Natural killer cell treated with Interleukin-12 subunit alpha and Interleukin-12 subunit beta and Interleukin-15 and Interleukin-18, amount 100 ng/mL, for 72 hours (primary cell): ENCODE measurements around the gene OR4D2. TPM values are rescaled to one million over a fixed set of nuclear protein-coding genes. Genes with fewer than 3 reads are reported as not detected.
A peak's percentile ranks its signal among the peaks of the same experiment; 100 is the strongest.
"Not testable (repeated sequence)": the region's sequence is repeated elsewhere in the genome, so short reads cannot be mapped to it uniquely, and the experiment has no call there.

Experiments
- ATAC-seq, 2 donors: fragments of 150-1000 bp; cut with Tn5 transposase in 1 of 2; sonication (Bioruptor Pico), chemical (Tn5 transposase) in 1 of 2; 2 replicates each; pipeline ENCODE4 v1.10.0; 2021
- DNase-seq: peaks from one replicate; pipeline ENCODE4 v3.0.0; 2022; ENCODE audit warnings: low spot score
- H3K27ac Mint-ChIP-seq, 2 donors: 1 replicate in 1 of 2; 2 replicates in 1 of 2; pipeline ENCODE4 v1.8.0; 2022; ENCODE audit warnings: mixed read lengths in 2 of 2, mild to moderate bottlenecking in 1 of 2, moderate library complexity in 1 of 2
- H3K27me3 Mint-ChIP-seq, 2 donors: 1 replicate in 1 of 2; 2 replicates in 1 of 2; pipeline ENCODE4 v1.8.0; 2022; ENCODE audit warnings: mixed read lengths in 2 of 2
- H3K36me3 Mint-ChIP-seq: one replicate; pipeline ENCODE4 v1.8.0; 2022; ENCODE audit warnings: mixed read lengths
- H3K4me1 Mint-ChIP-seq, 2 donors: 1 replicate in 1 of 2; 2 replicates in 1 of 2; pipeline ENCODE4 v1.8.0; 2022; ENCODE audit warnings: low read depth in 2 of 2, mixed read lengths in 2 of 2, mild to moderate bottlenecking in 1 of 2
- H3K4me3 Mint-ChIP-seq: one replicate; pipeline ENCODE4 v1.8.0; 2022; ENCODE audit warnings: mixed read lengths
- H3K9me3 Mint-ChIP-seq: 2 replicates; pipeline ENCODE4 v1.8.0; 2022; ENCODE audit warnings: mixed read lengths
- total RNA-seq, 2 donors: library from RNA; stranded (reverse); gene quantifications; one replicate each; pipeline ENCODE4 v1.2.3, GENCODE V29; 2022

The OR4D2 gene
- not detected for total RNA-seq

DNA sequence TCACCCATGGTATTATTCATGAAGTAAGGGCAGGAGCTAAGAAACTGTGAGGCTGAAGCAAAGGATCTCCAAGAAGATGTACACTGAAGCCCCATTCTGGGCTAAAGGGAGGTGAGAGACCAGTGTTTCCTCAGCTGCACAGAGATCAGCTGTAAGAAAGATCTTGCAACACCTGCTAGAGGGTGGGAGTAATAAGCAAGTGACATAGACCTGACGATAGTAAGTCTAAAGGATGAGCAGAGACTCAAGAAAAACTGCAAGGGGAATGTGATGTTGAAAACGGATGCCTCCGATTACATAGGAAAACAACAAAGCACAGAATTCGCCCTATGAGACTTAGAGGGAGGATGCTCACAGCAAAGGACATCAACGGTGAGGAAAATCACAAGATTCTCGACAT lies at the start of gene OR4D2:
OR4D2 (plus strand) TSS at position 301 of the 400 bp plus-strand sequence. CDS start 2,674 bp downstream, outside the sequence.
- DNase-seq (no peak), ATAC-seq (no peak)
- no peaks in the 10 kb centered on the region for H3K36me3 Mint-ChIP-seq
- H3K9me3 Mint-ChIP-seq, result no peaks in the 10 kb centered on the region
- peak within 1 kb of the TSS in 1 of 2 donors; percentile 58 for H3K27ac Mint-ChIP-seq
- no peak within 1 kb of the TSS for H3K4me3 Mint-ChIP-seq
- H3K4me1 Mint-ChIP-seq, result peaks cover 17 to 32% of the 10 kb centered on the region in 2 donors
- peaks cover 0 to 2% of the 10 kb centered on the region in 2 donors for H3K27me3 Mint-ChIP-seq

DNA sequence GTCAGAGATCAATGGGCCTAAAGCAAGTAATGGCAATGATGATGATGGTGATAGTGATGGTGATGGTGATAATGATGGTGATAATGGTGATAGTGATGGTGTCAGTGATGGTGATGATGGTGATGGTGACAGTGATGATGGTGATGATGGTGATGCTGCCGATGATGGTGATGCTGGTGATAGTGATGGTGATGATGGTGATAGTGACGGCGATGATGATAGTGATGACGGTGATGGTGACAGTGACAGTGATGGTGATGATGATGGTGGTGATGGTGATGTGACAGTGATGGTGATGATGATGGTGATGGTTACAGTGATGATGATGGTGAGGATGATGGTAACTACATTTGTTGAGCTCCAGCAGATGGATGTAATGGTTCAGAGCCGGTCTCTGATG lies 49.4 kb upstream of the OR4D2 start:
- H3K27ac Mint-ChIP-seq, result no peak overlapping the region
- ATAC-seq (no peak), DNase-seq (no peak)
- no peaks in the 10 kb centered on the region for H3K9me3 Mint-ChIP-seq
- no peak overlapping the region for H3K4me3 Mint-ChIP-seq
- no peaks in the 10 kb centered on the region for H3K36me3 Mint-ChIP-seq
- H3K27me3 Mint-ChIP-seq, result peaks cover 12 to 23% of the 10 kb centered on the region in 2 donors
- H3K4me1 Mint-ChIP-seq, result peaks cover 0 to 3% of the 10 kb centered on the region in 2 donors

DNA sequence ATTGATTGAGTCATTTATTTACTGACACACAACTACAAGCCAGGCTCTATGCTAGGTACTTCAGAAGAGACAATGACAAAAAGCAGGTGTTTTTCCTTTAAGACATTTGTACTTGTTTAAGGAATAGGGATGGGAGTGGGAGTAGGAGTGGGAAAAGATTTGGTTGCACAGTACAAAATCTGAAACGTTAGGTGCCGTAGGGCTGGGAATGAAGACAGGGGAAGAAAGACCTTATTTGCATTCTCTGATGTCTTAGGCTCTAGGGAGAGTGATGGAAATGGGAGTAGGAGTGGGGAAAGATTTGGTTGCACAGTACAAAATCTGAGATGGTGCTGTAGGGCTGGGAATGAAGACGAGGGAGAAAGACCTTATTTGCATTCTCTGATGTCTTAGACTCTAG lies 47.3 kb upstream of the OR4D2 start:
- ATAC-seq (no peak), DNase-seq (no peak)
- Mint-ChIP-seq H3K4me1 (peaks cover 0 to 3% of the 10 kb centered on the region in 2 donors), H3K27ac (no peak overlapping the region), H3K9me3 (no peaks in the 10 kb centered on the region), H3K36me3 (no peaks in the 10 kb centered on the region), H3K4me3 (no peak overlapping the region), H3K27me3 (peaks cover 12 to 23% of the 10 kb centered on the region in 2 donors)

DNA sequence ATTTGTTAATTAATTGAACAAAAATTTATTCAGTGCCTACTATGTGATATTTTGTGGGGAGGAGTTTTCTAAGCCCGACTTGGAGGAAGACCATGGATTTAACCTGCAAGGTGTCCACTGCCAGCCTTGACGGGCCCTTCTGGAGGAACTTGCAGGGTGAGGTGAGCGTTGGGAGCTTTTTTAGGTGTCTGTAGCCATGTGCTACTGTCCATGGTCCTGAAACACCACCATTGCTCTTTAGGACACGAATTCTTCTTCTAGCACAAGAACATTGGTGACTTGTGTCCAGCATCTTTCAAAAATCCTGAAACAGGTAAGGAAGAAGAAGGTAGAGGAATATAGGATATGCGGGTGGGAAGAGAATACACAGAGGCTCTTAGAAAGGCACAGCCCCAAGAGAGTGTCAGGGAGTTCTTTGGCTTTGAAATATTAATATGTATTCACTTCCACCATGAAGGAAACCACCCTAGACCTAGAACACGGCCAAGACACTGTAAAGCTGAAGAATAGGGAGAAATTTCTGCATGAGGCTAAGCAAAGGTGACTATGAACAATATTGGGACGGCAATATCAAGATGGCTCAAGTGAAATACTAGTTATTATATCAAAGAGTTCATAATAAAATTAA lies 46.5 kb upstream of the OR4D2 start:
- DNase-seq (no peak), ATAC-seq (no peak)
- peaks cover 0 to 3% of the 10 kb centered on the region in 2 donors for H3K4me1 Mint-ChIP-seq
- no peaks in the 10 kb centered on the region for H3K9me3 Mint-ChIP-seq
- H3K27ac Mint-ChIP-seq, result no peak overlapping the region
- no peaks in the 10 kb centered on the region for H3K36me3 Mint-ChIP-seq
- H3K27me3 Mint-ChIP-seq, result peaks cover 12 to 23% of the 10 kb centered on the region in 2 donors
- H3K4me3 Mint-ChIP-seq, result no peak overlapping the region

DNA sequence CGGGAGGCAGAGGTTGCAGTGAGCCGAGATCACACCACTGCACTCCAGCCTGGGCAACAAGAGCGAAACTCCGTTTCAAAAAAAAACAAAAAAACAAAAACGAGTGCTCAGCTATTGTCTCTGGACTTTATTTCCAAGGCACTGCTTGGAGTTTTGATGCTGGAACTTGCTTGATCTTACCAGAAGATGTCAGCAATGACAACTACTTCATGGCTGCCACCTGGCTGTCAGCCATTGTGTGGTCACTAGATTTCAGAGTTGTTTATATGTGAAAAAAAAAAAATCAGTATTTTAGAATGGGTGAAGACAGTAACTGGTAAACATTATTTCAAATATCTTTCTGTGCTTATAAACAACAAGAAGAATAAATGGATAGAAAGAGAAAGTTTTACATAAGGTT lies 44.9 kb upstream of the OR4D2 start:
- DNase-seq, result no peak
- Mint-ChIP-seq H3K27me3 (peaks cover 8 to 22% of the 10 kb centered on the region in 2 donors), H3K9me3 (no peaks in the 10 kb centered on the region), H3K4me1 (peaks cover 0 to 3% of the 10 kb centered on the region in 2 donors), H3K36me3 (no peaks in the 10 kb centered on the region), H3K4me3 (no peak overlapping the region), H3K27ac (no peak overlapping the region)
- ATAC-seq, result no peak

DNA sequence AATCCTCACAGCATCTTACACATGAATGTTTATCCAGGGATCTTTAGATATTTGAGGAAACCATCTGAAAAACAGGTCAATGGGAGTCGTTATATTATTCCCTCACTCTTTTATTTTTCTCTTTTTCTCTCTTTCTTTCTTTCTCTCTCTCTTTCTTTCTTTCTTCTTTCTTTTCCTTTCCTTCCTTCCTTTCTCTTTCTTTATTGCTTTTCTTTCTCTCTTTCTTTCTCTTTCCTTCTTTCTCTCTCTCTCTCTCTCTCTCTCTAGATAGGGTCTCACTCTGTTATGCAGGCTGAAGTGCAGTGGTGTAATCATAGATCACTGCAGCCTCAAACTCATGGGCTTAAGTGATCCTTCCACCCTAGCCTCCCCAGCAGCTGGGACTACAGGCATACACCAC lies 38.9 kb upstream of the OR4D2 start:
- Mint-ChIP-seq H3K4me1 (no peaks in the 10 kb centered on the region), H3K4me3 (no peak overlapping the region)
- ATAC-seq, result no peak

DNA sequence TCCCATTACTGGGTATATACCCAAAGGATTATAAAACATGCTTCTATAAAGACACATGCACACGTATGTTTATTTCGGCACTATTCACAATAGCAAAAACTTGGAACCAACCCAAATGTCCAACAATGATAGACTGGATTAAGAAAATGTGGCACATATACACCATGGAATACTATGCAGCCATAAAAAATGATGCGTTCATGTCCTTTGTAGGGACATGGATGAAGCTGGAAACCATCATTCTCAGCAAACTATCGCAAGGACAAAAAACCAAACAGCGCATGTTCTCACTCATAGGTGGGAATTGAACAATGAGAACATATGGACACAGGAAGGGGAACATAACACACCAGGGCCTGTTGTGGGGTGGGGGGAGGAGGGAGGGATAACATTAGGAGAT lies 34.1 kb upstream of the OR4D2 start:
- H3K36me3 Mint-ChIP-seq, H3K4me1 Mint-ChIP-seq, H3K27ac Mint-ChIP-seq, ATAC-seq, H3K4me3 Mint-ChIP-seq, H3K9me3 Mint-ChIP-seq, DNase-seq: not testable (repeated sequence)
- peaks cover 5 to 20% of the 10 kb centered on the region in 2 donors for H3K27me3 Mint-ChIP-seq

More for the DNA sequence above, 38.9 kb upstream of the OR4D2 start:
- Mint-ChIP-seq H3K27ac (no peak overlapping the region), H3K36me3 (no peaks in the 10 kb centered on the region), H3K27me3 (peaks cover 3 to 20% of the 10 kb centered on the region in 2 donors), H3K9me3 (no peaks in the 10 kb centered on the region)
- no peak for DNase-seq

DNA sequence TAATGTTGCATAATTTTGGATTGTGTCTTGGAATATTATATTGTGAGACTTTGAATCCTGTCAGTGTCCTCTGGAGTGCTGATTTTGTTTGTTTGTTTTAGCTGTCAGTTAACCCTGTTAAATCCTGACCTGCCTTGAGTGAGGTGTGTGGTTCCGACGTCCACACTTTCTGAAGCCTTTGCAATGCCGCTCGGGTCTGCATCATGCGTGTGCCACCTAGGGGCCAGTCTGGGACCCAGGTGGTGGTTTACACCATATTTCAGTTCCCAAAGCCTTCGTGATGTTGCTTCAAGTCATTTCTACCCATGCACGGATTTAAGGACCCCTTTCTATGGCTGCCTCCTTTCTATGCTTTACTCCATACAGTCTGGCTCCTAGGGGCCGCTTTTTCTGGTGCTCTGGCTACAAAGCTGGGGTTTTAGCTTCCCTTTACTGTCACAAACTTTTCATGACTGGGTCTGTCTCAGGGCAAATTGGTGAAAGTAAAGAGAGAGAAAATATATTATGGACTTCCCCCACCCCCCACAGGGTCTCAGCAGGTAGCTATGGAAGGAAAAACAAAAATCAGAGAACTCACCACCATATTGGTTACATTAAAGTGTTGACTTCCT lies 30.0 kb upstream of the OR4D2 start:
- H3K27me3 Mint-ChIP-seq, result peaks cover 3 to 6% of the 10 kb centered on the region in 2 donors
- ATAC-seq, result no peak
- no peak for DNase-seq
- H3K4me3 Mint-ChIP-seq, result no peak overlapping the region
- H3K36me3 Mint-ChIP-seq, result no peaks in the 10 kb centered on the region
- H3K27ac Mint-ChIP-seq, result no peak overlapping the region
- H3K9me3 Mint-ChIP-seq, result no peaks in the 10 kb centered on the region
- no peaks in the 10 kb centered on the region for H3K4me1 Mint-ChIP-seq

DNA sequence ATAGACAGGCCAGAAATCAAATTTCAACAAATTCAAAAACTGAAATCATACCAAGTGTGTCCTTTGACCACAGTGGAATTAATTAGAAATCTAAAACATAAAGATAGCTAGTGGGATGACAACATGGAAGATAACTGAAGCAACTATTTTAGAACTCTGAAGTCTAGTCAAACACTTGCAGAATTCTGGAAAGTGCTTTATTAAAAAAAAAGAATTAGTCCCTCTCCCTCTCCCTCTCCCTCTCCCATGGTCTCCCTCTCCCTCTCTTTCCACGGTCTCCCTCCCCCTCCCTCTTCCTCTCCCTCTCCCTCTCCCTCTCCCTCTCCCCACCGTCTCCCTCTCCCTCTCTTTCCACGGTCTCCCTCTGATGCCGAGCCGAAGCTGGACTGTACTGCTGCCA lies 25.3 kb upstream of the OR4D2 start:
- peaks cover 29% of the 10 kb centered on the region for H3K36me3 Mint-ChIP-seq
- H3K27ac Mint-ChIP-seq, result no peak overlapping the region
- H3K9me3 Mint-ChIP-seq, result peaks cover 14% of the 10 kb centered on the region
- ATAC-seq (no peak), DNase-seq (no peak)
- peaks cover 0 to 6% of the 10 kb centered on the region in 2 donors for H3K27me3 Mint-ChIP-seq
- H3K4me3 Mint-ChIP-seq, result no peak overlapping the region
- no peaks in the 10 kb centered on the region for H3K4me1 Mint-ChIP-seq

DNA sequence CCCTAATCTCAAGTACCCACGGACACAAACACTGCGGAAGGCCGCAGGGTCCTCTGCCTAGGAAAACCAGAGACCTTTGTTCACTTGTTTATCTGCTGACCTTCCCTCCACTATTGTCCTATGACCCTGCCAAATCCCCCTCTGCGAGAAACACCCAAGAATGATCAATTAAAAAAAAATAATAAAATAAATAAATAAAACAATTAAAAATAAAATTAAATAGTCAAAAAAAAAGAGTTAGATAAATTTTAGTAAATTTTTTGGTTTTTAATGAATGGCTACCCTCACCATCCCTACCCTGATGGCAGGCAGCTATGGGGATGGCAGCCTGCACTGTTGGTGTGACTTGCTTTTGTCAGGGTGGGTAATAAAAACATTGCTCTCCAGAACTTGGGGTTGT lies 23.4 kb upstream of the OR4D2 start:
- H3K36me3 Mint-ChIP-seq, result peaks cover 34% of the 10 kb centered on the region
- peaks cover 14% of the 10 kb centered on the region for H3K9me3 Mint-ChIP-seq
- not testable (repeated sequence) for ATAC-seq, H3K27me3 Mint-ChIP-seq, H3K4me3 Mint-ChIP-seq, H3K4me1 Mint-ChIP-seq, DNase-seq, H3K27ac Mint-ChIP-seq

DNA sequence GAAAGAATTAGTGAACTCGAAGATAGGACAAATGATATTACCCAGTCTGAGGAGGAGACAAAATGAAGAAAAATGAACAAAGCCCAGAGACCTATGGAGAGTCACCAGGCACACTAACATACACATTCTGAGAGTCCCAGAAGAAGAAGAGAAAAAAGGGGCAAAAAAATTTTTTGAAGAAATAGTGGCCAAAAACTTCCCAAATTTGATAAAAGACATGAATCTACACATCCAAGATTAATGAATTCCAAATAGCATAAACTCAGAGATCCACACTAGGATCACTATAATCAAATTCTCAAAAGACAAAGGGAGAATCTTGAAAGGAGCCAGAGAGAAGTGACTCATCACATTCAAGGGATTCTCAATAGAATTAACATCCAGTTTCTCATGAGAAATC lies 22.0 kb upstream of the OR4D2 start:
- no peak overlapping the region for H3K4me3 Mint-ChIP-seq
- H3K27ac Mint-ChIP-seq, result no peak overlapping the region
- peaks cover 14% of the 10 kb centered on the region for H3K9me3 Mint-ChIP-seq
- peaks cover 34% of the 10 kb centered on the region for H3K36me3 Mint-ChIP-seq
- DNase-seq (no peak), ATAC-seq (no peak)
- no peaks in the 10 kb centered on the region for H3K27me3 Mint-ChIP-seq
- no peaks in the 10 kb centered on the region for H3K4me1 Mint-ChIP-seq

DNA sequence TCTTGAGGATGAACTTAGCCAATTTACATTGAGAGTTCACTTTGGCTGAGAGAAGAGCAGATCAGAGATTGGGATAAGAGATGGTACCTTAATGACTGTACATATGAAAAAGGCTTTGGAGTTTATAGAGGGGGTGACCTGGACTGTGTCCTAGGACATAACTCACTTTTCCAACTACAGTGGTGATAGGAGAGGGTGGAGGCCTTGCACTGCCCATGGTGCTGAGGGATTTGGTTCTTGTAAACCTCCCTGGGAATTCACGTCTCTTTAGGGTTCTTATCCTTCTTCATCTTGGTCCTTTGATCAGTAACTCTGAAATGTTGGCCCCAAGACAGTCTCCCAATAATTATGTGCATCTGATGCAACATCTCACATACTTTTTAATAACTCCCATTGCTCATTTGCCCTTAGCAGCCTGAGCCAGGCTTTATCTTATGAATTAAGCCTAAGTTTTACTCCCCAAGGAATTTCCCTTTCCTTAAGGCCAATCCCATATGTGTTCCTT lies 18.8 kb upstream of the OR4D2 start, which contains the start of gene OR4D1:
OR4D1 (plus strand) TSS at position 455 of the 505 bp plus-strand sequence. CDS start 6,770 bp downstream, outside the sequence.
- ATAC-seq (no peak), DNase-seq (no peak)
- Mint-ChIP-seq H3K9me3 (peaks cover 14% of the 10 kb centered on the region), H3K36me3 (peaks cover 34% of the 10 kb centered on the region), H3K27me3 (no peaks in the 10 kb centered on the region), H3K4me1 (peaks cover 7% of the 10 kb centered on the region in 2 donors), H3K27ac (no peak within 1 kb of the TSS), H3K4me3 (no peak within 1 kb of the TSS)

DNA sequence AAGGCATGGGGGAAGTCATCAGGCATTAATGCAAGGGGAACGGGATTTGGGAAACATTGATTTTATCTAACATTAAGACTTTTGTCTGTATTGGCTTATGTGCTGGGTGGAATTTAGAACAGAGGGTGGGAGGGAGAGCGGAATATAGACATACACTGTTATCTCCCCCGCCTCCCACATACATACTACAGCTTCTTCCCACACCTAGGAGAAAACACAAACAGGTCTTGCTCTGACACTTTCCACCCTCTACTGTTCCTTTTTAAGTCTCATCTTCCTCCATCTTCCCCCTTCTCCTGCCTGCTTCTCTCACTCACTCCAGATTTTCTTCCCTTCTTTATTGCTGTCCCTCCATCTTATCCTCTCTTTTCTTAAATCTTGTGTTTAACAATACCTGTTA lies 18.2 kb upstream of the OR4D2 start:
- Mint-ChIP-seq H3K27ac (no peak overlapping the region), H3K27me3 (no peaks in the 10 kb centered on the region), H3K4me1 (peaks cover 11 to 13% of the 10 kb centered on the region in 2 donors), H3K4me3 (no peak overlapping the region), H3K9me3 (peaks cover 14% of the 10 kb centered on the region), H3K36me3 (peaks cover 33% of the 10 kb centered on the region)
- DNase-seq (no peak), ATAC-seq (no peak)

DNA sequence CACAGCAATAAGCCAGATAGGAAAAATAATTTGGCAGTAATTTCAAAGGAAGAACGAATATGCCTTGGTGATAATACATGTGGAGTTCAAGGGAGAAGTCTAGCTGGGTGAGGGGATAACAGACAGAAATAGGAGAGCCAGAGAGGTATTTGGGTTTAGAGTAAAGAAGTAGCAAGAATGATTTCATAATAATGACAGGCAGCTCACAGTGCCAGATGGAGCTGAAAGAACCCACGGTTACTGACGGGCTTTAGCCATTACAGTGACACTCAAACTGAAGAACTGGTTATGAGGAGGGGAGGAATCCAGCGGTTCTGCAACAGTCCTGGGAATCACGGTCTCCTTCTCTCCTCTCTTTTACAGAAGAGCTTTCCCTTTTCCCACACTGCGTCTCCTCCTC lies 16.4 kb upstream of the OR4D2 start:
- H3K27me3 Mint-ChIP-seq, result no peaks in the 10 kb centered on the region
- DNase-seq, result no peak
- ATAC-seq, result no peak
- H3K36me3 Mint-ChIP-seq, result peaks cover 15% of the 10 kb centered on the region
- H3K27ac Mint-ChIP-seq, result no peak overlapping the region
- H3K9me3 Mint-ChIP-seq, result peaks cover 4% of the 10 kb centered on the region
- peaks cover 18 to 25% of the 10 kb centered on the region in 2 donors for H3K4me1 Mint-ChIP-seq
- H3K4me3 Mint-ChIP-seq, result no peak overlapping the region
